ENCODE measurements around the gene PMAIP1. TPM values are rescaled to one million over a fixed set of nuclear protein-coding genes. Genes with fewer than 3 reads are reported as not detected.
"Not testable (repeated sequence)": the region's sequence is repeated elsewhere in the genome, so short reads cannot be mapped to it uniquely, and the experiment has no call there.

PMAIP1 gene
- total RNA-seq: 4.6 and 4.9 TPM in 2 replicates
- long read RNA-seq, transcript PMAIP1-202 (2 exons, 1,948 nt): major isoform, 48 of 49 reads
- long read RNA-seq, partial matches to known transcripts: 0 of 49 reads
- long read RNA-seq, other reads (novel, unspliced or antisense): 1 of 49 reads

DNA sequence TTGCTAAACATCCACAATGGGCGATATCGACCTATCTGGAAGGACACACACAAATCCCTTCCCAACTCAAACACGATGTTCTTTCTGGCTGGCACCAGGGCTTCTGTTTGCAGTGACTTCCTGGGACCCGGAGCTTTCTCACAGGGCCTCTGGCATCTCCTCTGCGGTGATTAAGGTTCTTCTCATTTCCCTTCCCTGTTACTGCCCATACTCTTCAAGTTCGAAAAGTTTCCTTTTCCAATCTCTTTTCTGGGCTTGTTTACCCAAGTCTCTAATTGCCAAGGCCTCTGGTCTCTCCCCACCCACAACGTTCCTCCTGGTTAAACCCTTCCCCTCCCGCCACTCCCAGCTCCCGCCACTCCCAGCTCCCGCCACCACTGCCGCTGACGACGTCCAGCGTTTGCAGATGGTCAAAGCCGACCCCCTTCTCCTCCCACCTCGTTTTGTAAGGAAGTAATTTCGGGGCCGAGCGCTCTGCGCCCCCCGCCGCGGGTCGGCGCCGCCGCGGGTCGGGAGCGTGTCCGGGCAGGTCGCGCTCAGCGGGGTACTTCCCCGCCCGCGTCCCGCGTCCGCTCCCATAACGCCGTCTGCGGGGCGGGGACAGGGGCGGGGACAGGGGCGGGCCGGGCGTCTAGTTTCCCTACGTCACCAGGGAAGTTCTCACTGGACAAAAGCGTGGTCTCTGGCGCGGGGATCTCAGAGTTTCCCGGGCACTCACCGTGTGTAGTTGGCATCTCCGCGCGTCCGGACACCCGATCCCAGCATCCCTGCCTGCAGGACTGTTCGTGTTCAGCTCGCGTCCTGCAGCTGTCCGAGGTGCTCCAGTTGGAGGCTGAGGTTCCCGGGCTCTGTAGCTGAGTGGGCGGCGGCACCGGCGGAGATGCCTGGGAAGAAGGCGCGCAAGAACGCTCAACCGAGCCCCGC lies at the start of gene PMAIP1:
PMAIP1 (plus strand) TSS at position 699 of the 924 bp plus-strand sequence; CDS start at position 881, 182 bp downstream.
- Mint-ChIP-seq H3K36me3 (ENCODE audit: insufficient read depth) (peaks cover 2% of the 10 kb centered on the region), H3K27me3 (peaks cover 38% of the 10 kb centered on the region), H3K4me3 (ENCODE audit: low read depth) (peak within 1 kb of the TSS; percentile 88), H3K27ac (peak within 1 kb of the TSS; percentile 97), H3K4me1 (ENCODE audit: low read depth) (peaks cover 14% of the 10 kb centered on the region), H3K9me3 (ENCODE audit: low read depth) (no peaks in the 10 kb centered on the region)
- peak; percentile 80 for DNase-seq (ENCODE audit: low spot score, unreplicated experiment)
- TF ChIP-seq, protein P1, sequence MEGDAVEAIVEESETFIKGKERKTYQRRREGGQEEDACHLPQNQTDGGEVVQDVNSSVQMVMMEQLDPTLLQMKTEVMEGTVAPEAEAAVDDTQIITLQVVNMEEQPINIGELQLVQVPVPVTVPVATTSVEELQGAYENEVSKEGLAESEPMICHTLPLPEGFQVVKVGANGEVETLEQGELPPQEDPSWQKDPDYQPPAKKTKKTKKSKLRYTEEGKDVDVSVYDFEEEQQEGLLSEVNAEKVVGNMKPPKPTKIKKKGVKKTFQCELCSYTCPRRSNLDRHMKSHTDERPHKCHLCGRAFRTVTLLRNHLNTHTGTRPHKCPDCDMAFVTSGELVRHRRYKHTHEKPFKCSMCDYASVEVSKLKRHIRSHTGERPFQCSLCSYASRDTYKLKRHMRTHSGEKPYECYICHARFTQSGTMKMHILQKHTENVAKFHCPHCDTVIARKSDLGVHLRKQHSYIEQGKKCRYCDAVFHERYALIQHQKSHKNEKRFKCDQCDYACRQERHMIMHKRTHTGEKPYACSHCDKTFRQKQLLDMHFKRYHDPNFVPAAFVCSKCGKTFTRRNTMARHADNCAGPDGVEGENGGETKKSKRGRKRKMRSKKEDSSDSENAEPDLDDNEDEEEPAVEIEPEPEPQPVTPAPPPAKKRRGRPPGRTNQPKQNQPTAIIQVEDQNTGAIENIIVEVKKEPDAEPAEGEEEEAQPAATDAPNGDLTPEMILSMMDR (IDR thresholded peaks at IDR 0.05; ENCODE audit: unreplicated experiment): no peak

DNA sequence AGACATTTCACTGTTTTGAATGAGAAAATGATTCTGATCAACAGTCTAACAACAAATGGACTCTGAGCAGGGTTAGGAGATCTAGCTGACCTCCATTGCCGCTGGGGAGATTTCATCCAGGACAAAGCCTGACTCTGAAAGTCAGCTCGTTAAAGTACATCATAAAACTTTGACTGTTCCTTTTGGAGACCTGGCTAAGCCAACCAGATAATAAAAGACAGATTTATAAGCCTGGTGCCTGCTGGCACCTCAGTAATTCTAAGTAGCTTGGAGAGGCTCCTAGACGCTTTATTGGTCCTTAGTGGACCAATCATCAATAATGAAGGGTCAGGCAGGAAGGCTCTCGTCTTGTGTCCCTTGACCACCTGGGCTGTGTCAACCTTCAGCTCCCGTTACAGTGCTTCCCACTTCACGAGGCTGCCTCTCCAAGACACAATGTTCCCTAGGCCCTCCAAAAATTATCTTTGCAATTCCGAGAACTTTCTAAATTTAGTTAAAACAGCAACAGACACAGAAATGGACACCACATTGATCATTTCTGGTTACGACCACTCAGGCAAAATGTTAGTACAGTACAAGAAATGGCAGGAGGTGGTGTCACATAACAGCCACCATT lies 47.9 kb upstream of the PMAIP1 start:
- H3K27me3 Mint-ChIP-seq: peaks cover 5% of the 10 kb centered on the region
- no peaks in the 10 kb centered on the region for H3K4me1 Mint-ChIP-seq (ENCODE audit: low read depth)
- no peak overlapping the region for H3K4me3 Mint-ChIP-seq (ENCODE audit: low read depth)
- H3K36me3 Mint-ChIP-seq (ENCODE audit: insufficient read depth): no peaks in the 10 kb centered on the region
- TF ChIP-seq, protein P1 (IDR thresholded peaks at IDR 0.05; ENCODE audit: unreplicated experiment): no peak
- no peaks in the 10 kb centered on the region for H3K9me3 Mint-ChIP-seq (ENCODE audit: low read depth)
- no peak overlapping the region for H3K27ac Mint-ChIP-seq
- no peak for DNase-seq (ENCODE audit: low spot score, unreplicated experiment)

DNA sequence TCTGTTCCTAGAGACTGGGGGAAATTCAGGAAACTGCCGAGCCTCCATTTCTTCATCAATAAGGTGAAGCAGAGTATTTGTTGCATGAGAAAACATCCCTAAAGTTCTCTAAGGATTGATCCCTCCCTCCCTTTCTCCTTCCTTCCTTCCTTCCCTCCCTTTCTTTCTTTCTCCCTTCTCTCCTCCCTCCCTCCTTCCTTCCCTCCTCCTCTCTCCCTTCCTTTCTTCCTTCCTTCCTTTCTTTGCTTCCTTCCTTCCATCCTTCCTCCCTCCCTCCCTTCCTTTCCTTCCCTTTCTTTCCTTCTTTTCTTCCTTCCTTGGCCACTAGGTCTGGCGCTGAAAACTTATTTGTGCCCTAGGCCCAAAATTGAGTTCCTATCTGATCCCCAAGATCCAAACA lies 47.2 kb upstream of the PMAIP1 start:
- H3K4me3 Mint-ChIP-seq (ENCODE audit: low read depth): no peak overlapping the region
- H3K27me3 Mint-ChIP-seq: peaks cover 9% of the 10 kb centered on the region
- H3K27ac Mint-ChIP-seq: no peak overlapping the region
- H3K4me1 Mint-ChIP-seq (ENCODE audit: low read depth): no peaks in the 10 kb centered on the region
- no peaks in the 10 kb centered on the region for H3K36me3 Mint-ChIP-seq (ENCODE audit: insufficient read depth)
- no peaks in the 10 kb centered on the region for H3K9me3 Mint-ChIP-seq (ENCODE audit: low read depth)
- TF ChIP-seq, protein P1 (IDR thresholded peaks at IDR 0.05; ENCODE audit: unreplicated experiment): no peak
- no peak for DNase-seq (ENCODE audit: low spot score, unreplicated experiment)

DNA sequence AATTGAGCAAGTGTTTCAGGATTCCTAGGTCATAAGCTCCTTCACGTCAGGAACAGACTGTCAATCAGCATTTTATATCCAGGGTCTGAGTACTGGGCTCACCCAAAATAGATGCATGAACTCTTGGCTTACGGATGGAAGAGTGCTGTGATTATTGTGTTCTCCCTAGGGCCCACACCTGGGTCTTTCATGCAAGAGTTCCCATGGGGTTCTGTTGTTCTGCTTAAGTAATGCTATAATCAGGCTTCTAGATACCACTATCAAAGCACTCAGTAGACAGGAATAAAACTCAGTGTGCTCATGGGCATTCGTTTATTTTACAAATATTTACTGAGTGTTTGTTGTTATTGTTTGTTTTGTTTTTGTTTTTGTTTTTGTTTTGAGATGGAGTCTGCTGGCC lies 46.4 kb upstream of the PMAIP1 start:
- no peaks in the 10 kb centered on the region for H3K9me3 Mint-ChIP-seq (ENCODE audit: low read depth)
- DNase-seq (ENCODE audit: low spot score, unreplicated experiment): no peak
- TF ChIP-seq, protein P1 (IDR thresholded peaks at IDR 0.05; ENCODE audit: unreplicated experiment): no peak
- no peak overlapping the region for H3K27ac Mint-ChIP-seq
- no peaks in the 10 kb centered on the region for H3K4me1 Mint-ChIP-seq (ENCODE audit: low read depth)
- H3K36me3 Mint-ChIP-seq (ENCODE audit: insufficient read depth): no peaks in the 10 kb centered on the region
- peaks cover 5% of the 10 kb centered on the region for H3K27me3 Mint-ChIP-seq
- no peak overlapping the region for H3K4me3 Mint-ChIP-seq (ENCODE audit: low read depth)

DNA sequence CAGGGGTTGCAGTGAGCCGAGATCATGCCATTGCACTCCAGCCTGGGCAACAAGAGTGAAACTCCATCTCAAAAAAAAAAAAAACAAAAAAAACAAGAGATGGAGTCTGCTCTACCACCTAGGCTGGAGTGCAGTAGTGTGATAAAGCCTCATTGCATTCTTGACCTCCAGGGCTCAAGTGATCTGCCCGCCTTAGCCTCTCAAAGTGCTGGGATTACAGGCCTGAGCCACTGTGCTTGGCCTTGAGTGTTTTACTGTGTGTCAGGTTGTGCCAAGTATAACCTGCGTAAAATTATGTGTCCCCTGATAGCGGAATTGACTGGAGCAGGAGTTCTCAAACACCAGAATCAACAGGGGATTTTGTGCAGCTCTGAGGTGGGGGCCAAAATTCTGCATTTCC lies 45.8 kb upstream of the PMAIP1 start:
- DNase-seq (ENCODE audit: low spot score, unreplicated experiment); H3K4me1 Mint-ChIP-seq (ENCODE audit: low read depth): not testable (repeated sequence)

More for the DNA sequence above, 45.8 kb upstream of the PMAIP1 start:
- not testable (repeated sequence) for H3K4me3 Mint-ChIP-seq (ENCODE audit: low read depth); H3K36me3 Mint-ChIP-seq (ENCODE audit: insufficient read depth); H3K27ac Mint-ChIP-seq; H3K9me3 Mint-ChIP-seq (ENCODE audit: low read depth); H3K27me3 Mint-ChIP-seq

Data from progenitor cell of endocrine pancreas (in vitro differentiated cells).